ENCODE data around the gene GULP1. TPM values are rescaled to one million over a fixed set of nuclear protein-coding genes. Genes with fewer than 3 reads are reported as not detected.
"Not testable (repeated sequence)": the region's sequence is repeated elsewhere in the genome, so short reads cannot be mapped to it uniquely, and the experiment has no call there.

Gene GULP1
- total RNA-seq, 2 donors from 2014 or later = 7.5 to 10.5 TPM

DNA sequence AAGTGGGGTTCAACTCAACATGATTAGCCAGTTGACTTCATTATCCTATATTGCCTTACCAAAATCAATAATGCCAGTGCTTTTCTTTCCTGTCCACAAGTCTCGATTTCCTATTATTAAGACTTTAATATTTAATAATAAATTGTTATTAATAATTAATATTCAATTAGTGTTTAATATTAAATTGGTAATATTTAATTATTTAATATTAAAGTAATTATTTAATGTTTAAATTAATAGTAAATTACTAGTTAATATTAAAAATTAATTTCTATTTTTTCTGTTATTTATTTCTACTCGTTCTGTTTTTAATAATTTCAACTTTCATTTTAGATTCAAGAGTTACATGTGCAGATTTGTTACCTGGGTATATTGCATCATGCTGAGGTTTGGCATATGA lies 243.2 kb downstream of the GULP1 start:
- H3K4me3 ChIP-seq = no peak overlapping the region
- no peaks in the 10 kb centered on the region for H3K36me3 ChIP-seq
- no peaks in the 10 kb centered on the region for H3K27me3 ChIP-seq
- peaks cover 0 to 16% of the 10 kb centered on the region in 2 donors for H3K9me3 ChIP-seq
- no peaks in the 10 kb centered on the region for H3K4me1 ChIP-seq
- no peak for DNase-seq (ENCODE audit: low spot score)
- TF ChIP-seq, protein P1, sequence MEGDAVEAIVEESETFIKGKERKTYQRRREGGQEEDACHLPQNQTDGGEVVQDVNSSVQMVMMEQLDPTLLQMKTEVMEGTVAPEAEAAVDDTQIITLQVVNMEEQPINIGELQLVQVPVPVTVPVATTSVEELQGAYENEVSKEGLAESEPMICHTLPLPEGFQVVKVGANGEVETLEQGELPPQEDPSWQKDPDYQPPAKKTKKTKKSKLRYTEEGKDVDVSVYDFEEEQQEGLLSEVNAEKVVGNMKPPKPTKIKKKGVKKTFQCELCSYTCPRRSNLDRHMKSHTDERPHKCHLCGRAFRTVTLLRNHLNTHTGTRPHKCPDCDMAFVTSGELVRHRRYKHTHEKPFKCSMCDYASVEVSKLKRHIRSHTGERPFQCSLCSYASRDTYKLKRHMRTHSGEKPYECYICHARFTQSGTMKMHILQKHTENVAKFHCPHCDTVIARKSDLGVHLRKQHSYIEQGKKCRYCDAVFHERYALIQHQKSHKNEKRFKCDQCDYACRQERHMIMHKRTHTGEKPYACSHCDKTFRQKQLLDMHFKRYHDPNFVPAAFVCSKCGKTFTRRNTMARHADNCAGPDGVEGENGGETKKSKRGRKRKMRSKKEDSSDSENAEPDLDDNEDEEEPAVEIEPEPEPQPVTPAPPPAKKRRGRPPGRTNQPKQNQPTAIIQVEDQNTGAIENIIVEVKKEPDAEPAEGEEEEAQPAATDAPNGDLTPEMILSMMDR (IDR thresholded peaks at IDR 0.05) = no peak
- no peak overlapping the region for H3K27ac ChIP-seq

DNA sequence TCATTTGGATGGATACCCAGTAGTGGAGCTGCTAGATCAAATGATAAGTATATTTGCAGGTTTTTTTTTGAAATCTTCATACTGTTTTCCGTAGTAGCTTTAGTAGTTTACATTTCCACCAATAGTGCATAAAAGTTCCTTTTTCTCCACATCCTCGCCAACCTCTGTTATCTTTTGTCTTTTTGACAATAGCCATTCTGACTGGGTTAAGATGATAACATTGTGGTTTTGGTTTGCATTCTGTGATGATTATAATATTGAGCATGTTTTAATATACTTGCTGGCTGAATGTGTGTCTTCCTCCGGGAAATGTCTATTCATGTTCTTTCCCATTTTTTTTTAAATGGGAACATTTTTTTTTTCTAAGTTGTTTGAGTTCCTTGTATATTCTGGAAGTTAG lies 260.0 kb downstream of the GULP1 start:
- Histone ChIP-seq H3K27me3 (no peaks in the 10 kb centered on the region), H3K9me3 (peaks cover 0 to 12% of the 10 kb centered on the region in 2 donors), H3K4me3 (no peak overlapping the region), H3K4me1 (no peaks in the 10 kb centered on the region), H3K27ac (no peak overlapping the region), H3K36me3 (no peaks in the 10 kb centered on the region)
- DNase-seq (ENCODE audit: low spot score) = no peak
- TF ChIP-seq, protein P1 (IDR thresholded peaks at IDR 0.05) = no peak

- Histone ChIP-seq H3K27me3 (no peaks in the 10 kb centered on the region), H3K9me3 (peaks cover 0 to 32% of the 10 kb centered on the region in 2 donors), H3K4me3 (no peak overlapping the region), H3K27ac (no peak overlapping the region), H3K36me3 (no peaks in the 10 kb centered on the region), H3K4me1 (no peaks in the 10 kb centered on the region)
- TF ChIP-seq, protein P1 (IDR thresholded peaks at IDR 0.05) = no peak
- no peak for DNase-seq (ENCODE audit: low spot score)
Observed at GRCh38 chr2:188557081-188557480, 265.4 kb downstream of the GULP1 start.

DNA sequence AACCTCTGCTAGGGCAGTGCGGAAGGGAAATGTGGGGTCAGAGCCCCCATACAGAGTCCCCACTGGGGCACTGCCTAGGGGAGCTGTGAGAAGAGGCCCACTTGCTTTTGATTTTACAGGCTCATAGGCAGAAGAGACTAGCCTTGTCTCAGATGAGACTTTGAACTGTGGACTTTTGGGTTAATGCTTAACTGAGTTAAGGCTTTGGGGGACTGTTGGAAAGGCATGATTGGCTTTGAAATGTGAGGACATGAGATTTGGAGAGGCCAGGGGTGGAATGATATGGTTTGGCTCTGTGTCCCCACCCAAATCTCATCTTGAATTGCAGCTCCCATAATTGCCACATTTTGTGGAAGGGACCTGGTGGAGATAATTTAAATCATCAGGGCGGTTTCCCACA lies 267.8 kb downstream of the GULP1 start:
- not testable (repeated sequence) for H3K4me3 ChIP-seq; H3K36me3 ChIP-seq; H3K27me3 ChIP-seq; H3K27ac ChIP-seq; DNase-seq (ENCODE audit: low spot score); H3K4me1 ChIP-seq
- H3K9me3 ChIP-seq = peaks cover 0 to 32% of the 10 kb centered on the region in 2 donors

DNA sequence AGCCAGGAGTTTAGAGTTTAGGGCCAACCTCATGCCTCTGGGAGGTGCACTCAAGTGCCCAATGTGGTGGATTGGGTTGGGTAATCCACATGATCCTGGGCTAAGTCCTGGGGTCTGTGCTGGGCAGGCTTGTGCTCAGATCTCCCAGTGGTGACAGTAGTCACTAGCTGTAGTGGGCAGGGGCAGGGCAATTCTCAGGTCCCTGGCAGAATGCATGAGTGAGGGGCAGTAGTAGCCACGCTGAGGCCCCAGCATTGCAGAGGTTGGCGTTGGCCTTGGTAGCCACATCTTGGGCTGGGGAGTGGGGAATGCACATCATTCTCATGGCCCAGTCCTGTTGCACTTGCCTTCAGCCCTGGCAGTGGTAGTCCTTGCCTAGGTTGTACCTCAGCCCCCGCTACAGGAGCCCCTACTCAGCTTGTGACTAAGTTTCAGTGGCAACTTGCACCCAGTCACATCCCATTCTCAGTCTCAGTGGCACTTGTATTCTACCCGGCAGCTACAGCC lies 269.9 kb downstream of the GULP1 start:
- Histone ChIP-seq H3K4me3 (no peak overlapping the region), H3K4me1 (no peaks in the 10 kb centered on the region), H3K27ac (no peak overlapping the region), H3K27me3 (no peaks in the 10 kb centered on the region), H3K9me3 (peaks cover 0 to 20% of the 10 kb centered on the region in 2 donors), H3K36me3 (no peaks in the 10 kb centered on the region)
- TF ChIP-seq, protein P1 (IDR thresholded peaks at IDR 0.05) = no peak
- DNase-seq (ENCODE audit: low spot score) = no peak

GRCh38 chr2:188569431-188570165 lies 277.9 kb downstream of the GULP1 start:
- no peaks in the 10 kb centered on the region for H3K27me3 ChIP-seq
- TF ChIP-seq, protein P1 (IDR thresholded peaks at IDR 0.05) = no peak
- DNase-seq (ENCODE audit: low spot score) = no peak
- no peaks in the 10 kb centered on the region for H3K36me3 ChIP-seq
- no peaks in the 10 kb centered on the region for H3K4me1 ChIP-seq
- no peak overlapping the region for H3K27ac ChIP-seq
- H3K4me3 ChIP-seq = no peak overlapping the region
- H3K9me3 ChIP-seq = no peaks in the 10 kb centered on the region
